Ramos (cell line): ENCODE results near the gene DMP1.

ENCODE experiments used
- in situ Hi-C: fragments of 300-500 bp; cut with MboI; formaldehyde crosslinking; loops from one replicate; pipeline ENCODE4 v1.14.3; 2022; ENCODE audit warnings: low sequenced_read_pairs; ENCODE audit not compliant: unreplicated experiment

The DMP1 gene, protein sequence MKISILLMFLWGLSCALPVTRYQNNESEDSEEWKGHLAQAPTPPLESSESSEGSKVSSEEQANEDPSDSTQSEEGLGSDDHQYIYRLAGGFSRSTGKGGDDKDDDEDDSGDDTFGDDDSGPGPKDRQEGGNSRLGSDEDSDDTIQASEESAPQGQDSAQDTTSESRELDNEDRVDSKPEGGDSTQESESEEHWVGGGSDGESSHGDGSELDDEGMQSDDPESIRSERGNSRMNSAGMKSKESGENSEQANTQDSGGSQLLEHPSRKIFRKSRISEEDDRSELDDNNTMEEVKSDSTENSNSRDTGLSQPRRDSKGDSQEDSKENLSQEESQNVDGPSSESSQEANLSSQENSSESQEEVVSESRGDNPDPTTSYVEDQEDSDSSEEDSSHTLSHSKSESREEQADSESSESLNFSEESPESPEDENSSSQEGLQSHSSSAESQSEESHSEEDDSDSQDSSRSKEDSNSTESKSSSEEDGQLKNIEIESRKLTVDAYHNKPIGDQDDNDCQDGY

DNA sequence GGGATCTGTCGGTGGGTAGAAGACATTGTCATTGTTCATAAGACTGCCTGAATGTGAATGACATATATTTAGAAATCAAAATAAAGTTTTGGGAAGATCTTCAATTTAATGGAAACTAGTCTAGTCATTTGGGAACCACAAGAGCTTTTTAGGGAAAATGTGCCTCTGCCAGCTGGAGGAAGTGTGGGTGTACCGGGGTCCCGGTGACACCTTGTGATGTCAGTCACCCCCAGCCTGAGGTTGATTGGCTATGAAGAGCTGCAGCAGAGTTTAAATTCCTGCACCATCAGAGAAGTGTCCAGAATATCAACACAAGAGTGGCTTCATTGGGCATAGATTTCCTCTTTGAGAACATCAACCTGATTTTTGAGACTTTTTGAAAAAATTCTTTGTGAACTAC lies at the start of gene DMP1:
Gene DMP1 (plus strand): TSS at position 301 of the 400 bp plus-strand sequence. CDS start 6,213 bp downstream, outside the sequence.
- in situ Hi-C loops = no loop called here

DNA sequence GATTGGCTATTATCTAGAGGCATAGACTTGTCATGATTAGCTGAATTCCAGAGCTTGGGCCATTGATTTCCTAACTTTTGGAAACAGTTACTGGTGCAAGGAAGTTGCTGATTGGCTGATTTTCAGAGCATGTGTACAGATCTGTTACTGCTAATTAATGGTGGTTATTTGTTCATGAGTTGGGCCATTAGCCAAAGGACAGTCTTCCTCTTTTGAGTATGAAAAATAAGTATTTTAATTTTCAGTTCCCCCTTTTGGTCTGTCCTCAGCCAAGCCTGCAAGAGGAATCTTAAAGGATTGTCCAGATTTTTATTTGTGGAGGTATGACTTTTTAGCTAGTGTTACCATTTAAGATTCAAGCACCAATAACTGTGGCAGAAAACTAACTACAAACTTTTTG lies 48.7 kb upstream of the DMP1 start:
- in situ Hi-C loops = no loop called here

DNA sequence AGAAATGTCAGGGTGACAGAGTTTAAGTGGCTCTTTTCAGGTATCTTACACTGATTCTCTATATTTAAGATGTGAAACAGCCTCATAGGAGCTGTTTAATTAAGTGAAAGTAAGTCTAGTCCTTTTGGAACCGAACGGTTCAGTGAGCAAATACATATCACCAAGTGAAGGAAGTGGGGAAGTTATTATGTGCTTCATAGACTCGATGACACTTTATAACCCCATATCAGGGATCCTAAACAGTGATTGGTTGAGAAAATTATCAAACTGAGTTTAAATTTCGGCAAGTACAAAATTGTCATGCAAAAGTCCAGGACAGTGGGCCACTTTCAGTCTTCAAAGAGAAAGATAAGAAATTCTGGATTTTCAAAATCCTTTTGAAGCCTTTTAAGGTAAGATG lies 41.9 kb upstream of the DMP1 start, which contains the start of gene DSPP:
Gene DSPP (plus strand): TSS at position 301 of the 400 bp plus-strand sequence. CDS start 2,380 bp downstream, outside the sequence.
- in situ Hi-C loops = no loop called here

DNA sequence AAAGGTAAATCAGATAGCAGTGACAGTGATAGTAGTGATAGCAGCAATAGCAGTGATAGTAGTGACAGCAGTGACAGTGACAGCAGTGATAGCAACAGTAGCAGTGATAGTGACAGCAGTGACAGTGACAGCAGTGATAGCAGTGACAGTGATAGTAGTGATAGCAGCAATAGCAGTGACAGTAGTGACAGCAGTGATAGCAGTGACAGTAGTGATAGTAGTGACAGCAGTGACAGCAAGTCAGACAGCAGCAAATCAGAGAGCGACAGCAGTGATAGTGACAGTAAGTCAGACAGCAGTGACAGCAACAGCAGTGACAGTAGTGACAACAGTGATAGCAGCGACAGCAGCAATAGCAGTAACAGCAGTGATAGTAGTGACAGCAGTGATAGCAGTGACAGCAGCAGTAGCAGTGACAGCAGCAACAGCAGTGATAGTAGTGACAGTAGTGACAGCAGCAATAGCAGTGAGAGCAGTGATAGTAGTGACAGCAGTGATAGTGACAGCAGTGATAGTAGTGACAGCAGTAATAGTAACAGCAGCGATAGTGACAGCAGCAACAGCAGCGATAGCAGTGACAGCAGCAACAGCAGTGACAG lies 35.7 kb upstream of the DMP1 start:
- in situ Hi-C loops = no loop called here

DNA sequence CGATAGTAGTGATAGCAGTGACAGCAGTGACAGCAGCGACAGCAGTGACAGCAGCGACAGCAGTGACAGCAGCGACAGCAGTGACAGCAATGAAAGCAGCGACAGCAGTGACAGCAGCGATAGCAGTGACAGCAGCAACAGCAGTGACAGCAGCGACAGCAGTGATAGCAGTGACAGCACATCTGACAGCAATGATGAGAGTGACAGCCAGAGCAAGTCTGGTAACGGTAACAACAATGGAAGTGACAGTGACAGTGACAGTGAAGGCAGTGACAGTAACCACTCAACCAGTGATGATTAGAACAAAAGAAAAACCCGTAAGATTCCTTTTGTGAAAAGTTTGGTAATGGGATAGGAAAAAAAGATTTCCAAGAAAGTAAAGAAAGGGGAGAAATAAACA lies 33.8 kb upstream of the DMP1 start:
- in situ Hi-C loops = no loop called here

DNA sequence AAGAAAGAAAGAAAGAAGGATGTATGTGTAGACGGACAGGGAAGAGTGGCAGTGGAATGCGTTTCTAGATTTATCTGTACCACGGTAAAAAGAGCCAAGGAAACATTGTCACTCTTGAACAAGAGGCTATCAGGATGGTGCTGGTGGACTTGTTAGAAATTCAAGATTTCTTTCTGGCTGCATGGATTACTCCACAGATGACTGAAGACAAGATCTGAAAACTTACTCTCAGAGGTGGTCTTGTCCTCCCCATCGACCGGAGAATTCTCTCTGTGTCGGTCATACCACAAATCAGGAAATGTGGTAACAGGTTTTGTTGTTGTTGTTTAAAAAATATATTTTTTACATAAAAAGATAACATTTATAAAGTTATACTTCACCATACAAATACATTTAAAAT lies 30.0 kb upstream of the DMP1 start:
- in situ Hi-C loops = no loop called here

DNA sequence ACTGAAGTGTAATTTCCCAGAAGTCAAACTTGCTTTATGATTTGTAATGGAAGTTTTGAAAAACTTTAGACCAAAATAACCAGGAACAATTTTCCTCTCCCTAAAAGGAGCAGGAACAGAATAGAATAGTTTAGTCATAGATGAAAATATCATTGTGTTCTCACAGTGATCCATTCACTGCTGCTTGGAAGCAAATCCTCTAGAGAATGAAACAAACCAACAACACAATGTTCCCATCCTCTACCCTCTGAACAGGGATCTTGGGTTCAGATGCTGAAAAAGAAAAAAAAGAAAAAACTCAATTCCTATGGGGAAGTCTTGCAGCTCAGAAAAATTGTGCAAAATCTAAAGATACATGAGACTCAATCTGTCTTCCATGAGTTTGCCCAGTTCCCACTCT lies 29.6 kb upstream of the DMP1 start:
- in situ Hi-C loops = no loop called here

DNA sequence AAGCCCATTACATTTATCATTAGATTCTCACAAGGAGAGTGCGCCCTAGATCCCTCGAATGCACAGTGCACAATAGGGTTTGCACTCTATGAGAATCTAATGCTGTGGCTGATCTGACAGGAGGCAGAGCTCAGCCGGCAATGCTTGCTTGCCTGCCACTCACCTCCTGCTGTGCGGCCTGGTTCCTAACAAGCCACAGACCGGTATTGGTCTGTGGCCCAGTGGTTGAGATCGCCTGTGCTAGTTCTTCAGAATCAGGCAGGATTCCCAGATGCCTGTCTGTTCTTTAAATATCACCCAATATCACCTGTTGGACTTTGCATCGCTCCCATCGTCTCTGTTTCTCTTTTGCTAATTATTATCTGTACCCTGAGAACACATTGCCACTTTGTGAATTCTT lies 27.8 kb upstream of the DMP1 start:
- in situ Hi-C loops = no loop called here

DNA sequence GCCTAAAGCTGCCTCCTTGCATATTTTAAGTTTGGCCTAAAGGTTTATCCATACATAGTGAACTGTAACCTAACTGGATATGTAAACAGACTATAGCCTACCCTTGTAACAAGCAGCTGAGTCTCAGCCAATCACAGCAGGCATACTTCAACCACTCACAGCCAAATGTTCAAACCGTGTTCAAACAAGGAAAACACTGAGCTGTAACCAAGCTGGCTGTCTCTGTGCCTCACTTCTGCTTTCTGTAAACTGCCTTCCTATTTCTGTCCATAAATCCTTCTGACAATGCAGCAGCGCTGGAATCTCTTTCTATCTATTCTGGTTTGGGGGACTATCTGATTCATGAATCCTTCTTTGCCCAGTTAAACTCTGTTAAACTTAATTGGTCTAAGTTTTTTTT lies 25.4 kb upstream of the DMP1 start:
- in situ Hi-C loops = no loop called here

DNA sequence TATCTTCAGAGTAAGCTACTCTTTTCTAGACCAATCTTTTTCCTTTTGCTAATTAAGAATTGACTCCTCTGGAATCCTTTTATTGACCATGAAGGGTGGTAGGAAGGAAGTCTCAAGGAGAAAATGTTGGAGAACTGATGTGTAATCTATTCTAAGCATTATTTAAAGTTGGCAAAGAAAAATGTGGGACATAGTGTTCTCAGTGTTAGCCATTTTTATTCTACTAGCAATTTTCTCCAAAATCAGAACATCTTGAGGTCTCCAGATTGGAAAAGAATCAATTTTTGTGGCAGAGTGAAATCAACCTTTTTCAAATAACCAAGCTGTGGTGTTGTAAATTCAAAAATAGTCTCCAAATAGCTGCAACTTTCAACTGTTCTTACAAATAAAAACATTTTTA lies 18.4 kb upstream of the DMP1 start:
- in situ Hi-C loops = no loop called here

DNA sequence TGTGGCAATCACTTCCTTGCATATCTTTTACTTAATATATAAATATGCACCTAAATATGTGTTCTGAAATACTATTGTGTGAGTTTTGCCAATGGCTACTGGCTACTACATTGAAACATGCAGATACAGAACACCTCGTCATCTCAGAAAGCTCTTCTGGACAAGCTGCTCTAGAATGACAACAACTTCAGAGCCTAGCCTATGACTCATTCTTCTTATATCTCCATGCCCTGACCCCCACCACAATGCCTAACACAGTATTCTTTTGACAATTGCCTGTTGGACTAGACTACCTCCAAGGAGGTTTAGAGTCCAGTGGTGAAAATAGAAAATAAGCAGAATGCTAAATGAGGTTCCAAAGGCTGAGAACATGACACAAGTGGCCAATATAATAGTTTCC lies 17.6 kb upstream of the DMP1 start:
- in situ Hi-C loops = no loop called here

DNA sequence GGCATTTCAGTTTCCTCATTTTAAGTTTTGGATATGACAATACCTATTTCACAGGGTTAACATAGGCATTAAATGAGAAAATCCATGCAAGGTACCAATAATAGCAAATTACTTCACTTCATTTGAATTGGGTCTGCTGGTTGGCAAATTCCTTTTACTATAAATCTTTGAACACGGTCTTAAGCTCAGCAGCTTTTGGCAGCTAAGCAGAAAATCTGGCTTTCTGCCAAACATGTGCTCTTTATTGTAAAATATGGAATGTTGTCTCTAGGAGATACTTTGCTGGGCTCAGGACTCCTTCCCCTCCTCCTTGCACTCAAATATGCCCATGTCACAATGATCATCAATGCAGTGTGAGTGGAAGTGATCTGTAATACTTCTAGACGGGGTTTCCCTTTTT lies 16.8 kb upstream of the DMP1 start:
- in situ Hi-C loops = no loop called here

DNA sequence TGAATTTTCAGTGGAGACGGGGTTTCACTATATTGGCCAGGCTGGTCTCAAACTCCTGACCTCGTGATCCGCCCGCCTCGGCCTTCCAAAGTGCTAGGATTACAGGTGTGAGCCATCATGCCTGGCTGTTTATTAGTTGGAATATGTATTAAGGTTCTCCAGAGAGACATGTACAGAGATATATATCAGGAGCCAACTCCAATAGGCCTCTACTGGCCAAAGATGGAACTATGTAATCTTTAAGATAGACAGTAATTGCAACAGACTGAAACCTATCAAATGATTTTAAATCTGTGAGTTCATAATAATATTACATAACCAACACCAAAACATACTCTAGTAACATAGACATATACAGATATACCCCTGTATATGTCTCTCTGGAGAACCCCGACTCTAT lies 5.8 kb upstream of the DMP1 start:
- in situ Hi-C loops = no loop called here

DNA sequence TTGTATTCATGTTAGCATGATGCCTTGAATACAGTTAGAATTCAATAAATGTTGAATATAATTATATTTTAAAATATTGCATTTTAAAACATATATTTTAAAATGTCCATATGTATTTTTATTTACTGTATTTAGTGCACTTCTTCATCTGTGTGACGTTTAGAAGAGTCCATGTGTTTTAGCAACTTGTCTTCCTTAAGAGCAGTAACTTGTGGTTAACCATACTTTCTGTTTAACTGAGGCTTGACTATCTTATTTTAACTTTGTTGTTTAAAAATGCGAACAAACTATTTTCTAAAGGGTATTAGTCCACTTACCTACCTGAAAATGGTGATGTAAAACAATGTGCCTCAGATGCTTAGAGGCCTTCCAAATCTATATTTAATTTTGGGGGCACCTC lies 858 bp downstream of the DMP1 start:
- in situ Hi-C loops = no loop called here

DNA sequence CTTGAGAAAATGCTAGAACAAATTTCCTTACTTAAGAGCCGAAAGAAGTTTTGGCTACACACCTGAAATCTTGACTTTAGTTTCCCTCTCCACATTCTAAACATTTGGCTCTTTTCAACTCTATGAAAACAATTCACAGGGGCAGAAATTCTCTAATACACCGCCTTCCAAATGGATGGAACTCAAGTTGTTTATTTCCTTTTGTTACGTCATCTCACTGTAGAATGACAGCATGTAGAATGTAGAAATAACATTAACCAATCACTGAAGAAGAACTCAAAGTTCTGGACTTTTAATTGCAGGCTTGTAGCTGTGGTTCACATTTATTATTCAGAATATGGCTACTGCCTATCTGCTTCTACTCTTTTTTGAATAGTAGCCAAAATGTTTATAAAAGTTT lies 1.9 kb downstream of the DMP1 start:
- in situ Hi-C loops = no loop called here

DNA sequence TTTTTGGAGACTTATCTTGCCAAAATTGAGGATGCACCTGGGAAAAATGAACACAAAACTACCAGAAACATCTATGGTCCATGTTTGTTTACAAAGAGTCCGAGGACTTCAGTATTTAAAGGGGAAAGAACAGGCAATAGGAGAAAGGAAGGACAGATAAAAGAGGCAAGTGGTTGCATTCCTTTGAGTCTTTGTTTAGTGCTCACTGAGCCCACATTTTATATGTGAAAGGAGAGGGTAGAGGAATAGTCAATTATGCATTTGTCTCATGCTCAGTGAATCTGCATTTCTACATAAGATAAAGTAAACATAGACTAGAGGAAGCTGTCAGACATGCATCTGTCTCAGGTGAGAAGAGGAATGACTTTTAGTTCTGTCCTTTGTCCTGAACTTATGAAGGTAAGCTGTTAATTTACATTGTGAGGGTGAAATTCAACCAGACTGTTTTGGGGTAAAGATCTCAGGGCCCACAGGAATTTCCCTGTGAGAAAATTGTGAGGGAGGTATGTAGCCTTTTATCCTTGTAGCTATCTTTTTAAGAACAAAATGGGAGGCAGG lies 4.5 kb downstream of the DMP1 start:
- in situ Hi-C loops = no loop called here

DNA sequence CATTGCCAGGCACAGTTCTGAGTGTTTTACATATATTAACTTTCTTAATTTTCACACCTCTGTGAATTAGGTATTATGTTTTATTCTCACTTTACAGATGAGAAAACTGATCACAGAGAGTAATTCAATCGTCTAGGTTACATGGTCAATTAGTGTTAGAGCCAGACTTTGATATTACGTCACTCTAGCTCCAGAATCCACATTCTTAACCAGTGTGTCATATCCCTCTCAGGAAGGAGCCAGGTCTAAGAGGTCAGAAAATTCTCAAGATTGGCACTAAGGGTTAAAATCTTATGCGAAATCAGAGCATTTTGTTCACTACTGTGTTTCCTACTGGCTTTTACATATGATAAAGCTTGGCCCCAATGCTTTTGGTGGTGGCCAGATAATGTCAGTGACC lies 7.4 kb downstream of the DMP1 start:
- in situ Hi-C loops = no loop called here

DNA sequence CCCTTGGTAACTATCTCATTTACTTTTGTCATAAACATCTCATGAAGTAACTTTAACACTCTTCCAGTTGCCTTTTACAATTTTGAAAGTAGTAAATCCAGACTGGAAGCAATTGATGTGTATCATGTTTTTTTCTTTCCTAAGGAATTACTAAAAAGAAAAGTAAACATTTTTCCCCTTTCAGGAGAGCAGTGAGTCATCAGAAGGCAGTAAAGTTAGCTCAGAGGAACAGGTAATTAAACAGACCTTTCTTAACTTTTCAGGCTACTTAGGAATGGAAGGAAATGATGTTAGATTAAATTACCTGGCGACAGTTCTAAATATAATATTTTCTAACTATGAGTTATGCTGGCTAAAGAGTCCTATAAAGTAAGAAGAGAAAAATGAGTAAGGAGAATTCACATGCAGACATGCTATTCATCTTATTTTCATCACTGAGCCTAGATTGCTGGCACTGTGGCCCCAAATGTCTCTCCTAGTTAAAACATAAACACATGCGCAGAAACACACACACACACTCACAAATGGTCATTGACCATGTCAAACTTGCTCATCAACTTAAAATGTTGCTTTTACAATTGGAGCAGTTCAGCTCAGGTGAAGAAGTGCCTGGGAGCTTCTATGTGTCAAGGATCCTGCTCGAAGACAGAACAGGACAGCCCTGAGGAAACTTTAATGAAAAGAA lies 9.3 kb downstream of the DMP1 start:
- in situ Hi-C loops = no loop called here

DNA sequence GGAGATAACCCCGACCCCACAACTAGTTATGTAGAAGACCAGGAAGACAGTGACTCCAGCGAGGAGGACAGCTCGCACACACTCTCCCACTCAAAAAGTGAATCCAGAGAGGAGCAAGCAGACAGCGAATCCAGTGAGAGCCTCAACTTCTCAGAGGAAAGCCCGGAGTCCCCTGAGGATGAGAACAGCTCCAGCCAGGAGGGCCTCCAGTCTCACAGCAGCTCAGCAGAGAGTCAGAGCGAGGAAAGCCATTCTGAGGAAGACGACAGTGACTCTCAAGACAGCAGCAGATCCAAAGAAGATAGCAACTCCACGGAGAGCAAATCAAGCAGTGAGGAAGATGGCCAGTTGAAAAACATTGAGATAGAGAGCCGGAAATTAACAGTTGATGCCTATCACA lies 12.8 kb downstream of the DMP1 start:
- in situ Hi-C loops = no loop called here

DNA sequence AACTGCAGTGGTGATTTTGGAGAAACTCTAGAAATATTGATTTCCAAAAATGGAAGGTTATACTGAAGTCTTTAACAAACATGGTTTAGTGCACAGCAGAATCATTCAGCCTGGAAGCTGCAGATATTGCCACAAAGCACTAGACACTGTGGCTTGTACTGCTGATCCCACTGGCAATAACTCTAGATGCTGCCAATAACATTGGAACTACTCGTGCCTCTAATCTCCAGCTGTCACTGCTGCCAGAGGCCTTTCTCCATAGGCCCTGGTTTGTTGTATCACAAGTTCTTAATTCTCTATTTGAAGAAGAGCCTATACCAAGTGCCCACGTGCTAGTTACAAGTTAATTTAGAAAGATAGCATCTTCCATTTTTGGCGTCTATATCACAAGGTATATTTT lies 19.3 kb downstream of the DMP1 start:
- in situ Hi-C loops = no loop called here

DNA sequence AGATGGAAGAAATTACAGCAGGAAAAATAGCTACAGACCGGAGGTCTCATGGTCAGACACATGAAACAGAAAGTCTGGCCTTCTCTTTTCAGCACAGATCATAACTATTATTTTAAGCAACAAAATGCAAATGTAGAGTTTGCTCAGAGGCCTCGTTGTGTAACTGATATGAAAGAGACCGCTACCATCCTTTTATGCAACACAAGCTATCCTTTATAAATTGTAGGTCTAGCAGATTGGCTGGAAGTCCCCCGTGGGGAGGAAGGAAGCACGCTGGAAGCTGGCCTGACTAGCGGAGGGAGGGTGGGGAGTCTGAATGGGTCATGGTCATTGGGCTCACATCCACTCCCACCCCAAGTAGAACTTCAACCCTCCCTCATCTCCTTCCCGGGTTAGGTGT lies 27.7 kb downstream of the DMP1 start:
- in situ Hi-C loops = loop anchor here (25.0 kb wide), 1 partner anchor 535 kb away; no protein-coding TSS in a partner anchor
